ENCODE measurements around the gene PAM16. TPM values are rescaled to one million over a fixed set of nuclear protein-coding genes. Genes with fewer than 3 reads are reported as not detected.

Gene PAM16
- total and polyA plus RNA-seq, 2 of the 8 experiments (the other 6 are each of a cell fraction or from before 2014, with no cell fraction given): 78.3 to 198 TPM

DNA sequence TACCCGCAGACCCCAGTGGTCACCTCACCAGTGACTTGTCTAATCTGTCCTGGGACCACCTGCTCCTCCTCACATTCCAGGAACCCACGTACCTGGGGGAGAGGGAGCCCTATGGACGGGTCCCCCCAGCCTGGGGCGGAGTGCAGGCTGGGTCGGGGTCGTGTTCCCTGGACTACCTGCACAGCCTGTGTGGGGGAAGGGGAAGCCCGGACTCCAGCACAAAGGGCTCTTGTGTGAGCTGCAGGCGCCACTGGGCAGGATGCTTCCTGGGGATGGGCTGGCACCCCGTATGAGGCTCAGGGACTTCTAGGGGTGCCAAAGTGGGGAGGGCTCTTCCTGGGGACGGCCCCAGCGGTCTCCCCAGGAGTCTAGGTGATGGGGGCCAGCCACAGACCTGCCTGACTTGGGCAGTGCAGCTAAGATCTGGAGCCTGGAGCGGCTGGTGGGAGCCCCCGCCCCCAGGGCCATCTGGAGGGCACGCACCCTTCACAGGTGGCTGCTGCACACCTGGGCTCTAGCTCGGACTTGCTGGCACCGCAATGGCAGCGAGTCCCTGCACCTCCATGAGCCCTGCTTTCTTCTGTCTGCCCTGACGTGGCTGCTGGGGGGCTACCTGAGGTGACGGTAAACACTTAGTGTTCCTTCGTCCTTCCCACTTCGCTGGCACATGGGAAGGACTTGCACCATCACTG lies 28.0 kb upstream of the PAM16 start (continued):
- no peak for TF ChIP-seq BRCA1 (IDR thresholded peaks at IDR 0.05; ENCODE audit: low read depth, low read length)
